ENCODE data around the gene AJAP1. TPM values are rescaled to one million over a fixed set of nuclear protein-coding genes. Genes with fewer than 3 reads are reported as not detected.
A peak's percentile ranks its signal among the peaks of the same experiment; 100 is the strongest.

The AJAP1 gene
- 7.9 and 11.0 TPM in 2 replicates for polyA plus RNA-seq
- polyA minus RNA-seq: 20.0 and 21.9 TPM in 2 replicates

GRCh38 chr1:4653796-4654725 is at the start of gene AJAP1:
AJAP1 (plus strand) TSS chr1:4654609; CDS start chr1:4655426, 817 bp downstream.
- TF ChIP-seq EP300 (conservative IDR thresholded peaks at IDR 0.05; ENCODE audit: poor library complexity, severe bottlenecking): no peak
- no peak for TF ChIP-seq TAF1 (IDR thresholded peaks at IDR 0.05; ENCODE audit: low read depth)
- no peak for TF ChIP-seq POLR2AphosphoS5 (IDR thresholded peaks at IDR 0.05)
- no peak for TF ChIP-seq EZH2 (IDR thresholded peaks at IDR 0.05; ENCODE audit: borderline replicate concordance, insufficient read depth, low read length, poor library complexity, severe bottlenecking)
- peak; percentile 11 for TF ChIP-seq RAD21 (conservative IDR thresholded peaks at IDR 0.05)
- TF ChIP-seq MXI1 (conservative IDR thresholded peaks at IDR 0.05; ENCODE audit: poor library complexity, severe bottlenecking): peak; percentile 28
- no peak for TF ChIP-seq SMC3 (conservative IDR thresholded peaks at IDR 0.05; ENCODE audit: poor library complexity)
- Histone ChIP-seq H3K9ac (ENCODE audit: low read length) (peak within 1 kb of the TSS; percentile 71), H3K27ac (ENCODE audit: low read length) (no peak within 1 kb of the TSS), H3K9me3 (ENCODE audit: low read length) (no peaks in the 10 kb centered on the region), H3K27me3 (ENCODE audit: insufficient read depth, low read depth, low read length) (peaks cover 33% of the 10 kb centered on the region), H3K4me2 (ENCODE audit: low read length) (peak within 1 kb of the TSS; percentile 25), H4K20me1 (ENCODE audit: insufficient read depth) (no peaks in the 10 kb centered on the region), H3K4me3 (ENCODE audit: low read length) (peak within 1 kb of the TSS; percentile 87), H3K36me3 (ENCODE audit: insufficient read depth, low read length) (no peaks in the 10 kb centered on the region), H3K9me2 (ENCODE audit: insufficient read depth, low read length) (no peaks in the 10 kb centered on the region), H3F3A (ENCODE audit: insufficient read depth, low read length, poor library complexity, severe bottlenecking) (no peaks in the 10 kb centered on the region), H3K79me2 (replicated peaks; ENCODE audit: insufficient read depth, low read length) (peaks cover 7% of the 10 kb centered on the region), H2AFZ (ENCODE audit: low read depth, low read length) (no peak within 1 kb of the TSS)

- Histone ChIP-seq H2AFZ (ENCODE audit: low read depth, low read length) (no peak overlapping the region), H3K9me3 (ENCODE audit: low read length) (no peaks in the 10 kb centered on the region), H3K27ac (ENCODE audit: low read length) (no peak overlapping the region), H3K27me3 (ENCODE audit: insufficient read depth, low read depth, low read length) (no peaks in the 10 kb centered on the region), H3F3A (ENCODE audit: insufficient read depth, low read length, poor library complexity, severe bottlenecking) (no peaks in the 10 kb centered on the region), H4K20me1 (ENCODE audit: insufficient read depth) (no peaks in the 10 kb centered on the region), H3K9me2 (ENCODE audit: insufficient read depth, low read length) (no peaks in the 10 kb centered on the region), H3K4me2 (ENCODE audit: low read length) (no peak overlapping the region), H3K79me2 (replicated peaks; ENCODE audit: insufficient read depth, low read length) (no peaks in the 10 kb centered on the region), H3K36me3 (ENCODE audit: insufficient read depth, low read length) (no peaks in the 10 kb centered on the region), H3K9ac (ENCODE audit: low read length) (no peak overlapping the region), H3K4me3 (ENCODE audit: low read length) (no peak overlapping the region)
- TF ChIP-seq SMC3 (conservative IDR thresholded peaks at IDR 0.05; ENCODE audit: poor library complexity) (no peak), REST (IDR thresholded peaks at IDR 0.05; ENCODE audit: borderline replicate concordance) (no peak), POLR2AphosphoS5 (IDR thresholded peaks at IDR 0.05) (no peak), EP300 (conservative IDR thresholded peaks at IDR 0.05; ENCODE audit: poor library complexity, severe bottlenecking) (no peak), MXI1 (conservative IDR thresholded peaks at IDR 0.05; ENCODE audit: poor library complexity, severe bottlenecking) (no peak), CTCF (IDR thresholded peaks at IDR 0.05; ENCODE audit: poor library complexity, severe bottlenecking) (no peak), EZH2 (IDR thresholded peaks at IDR 0.05; ENCODE audit: borderline replicate concordance, insufficient read depth, low read length, poor library complexity, severe bottlenecking) (no peak), RAD21 (conservative IDR thresholded peaks at IDR 0.05) (no peak), TAF1 (IDR thresholded peaks at IDR 0.05; ENCODE audit: low read depth) (no peak)
Observed at GRCh38 chr1:4605158-4605557, 49.3 kb upstream of the AJAP1 start.

Measured in neural cell (in vitro differentiated cells).